Measurements from ENCODE around the gene CHMP5. TPM values are rescaled to one million over a fixed set of nuclear protein-coding genes. Genes with fewer than 3 reads are reported as not detected.

The CHMP5 gene
- total and polyA plus RNA-seq, 10 of the 15 experiments (the other 5 are each of a cell fraction or from before 2014, with no cell fraction given): 40.3 to 179 (median 78.6) TPM

DNA sequence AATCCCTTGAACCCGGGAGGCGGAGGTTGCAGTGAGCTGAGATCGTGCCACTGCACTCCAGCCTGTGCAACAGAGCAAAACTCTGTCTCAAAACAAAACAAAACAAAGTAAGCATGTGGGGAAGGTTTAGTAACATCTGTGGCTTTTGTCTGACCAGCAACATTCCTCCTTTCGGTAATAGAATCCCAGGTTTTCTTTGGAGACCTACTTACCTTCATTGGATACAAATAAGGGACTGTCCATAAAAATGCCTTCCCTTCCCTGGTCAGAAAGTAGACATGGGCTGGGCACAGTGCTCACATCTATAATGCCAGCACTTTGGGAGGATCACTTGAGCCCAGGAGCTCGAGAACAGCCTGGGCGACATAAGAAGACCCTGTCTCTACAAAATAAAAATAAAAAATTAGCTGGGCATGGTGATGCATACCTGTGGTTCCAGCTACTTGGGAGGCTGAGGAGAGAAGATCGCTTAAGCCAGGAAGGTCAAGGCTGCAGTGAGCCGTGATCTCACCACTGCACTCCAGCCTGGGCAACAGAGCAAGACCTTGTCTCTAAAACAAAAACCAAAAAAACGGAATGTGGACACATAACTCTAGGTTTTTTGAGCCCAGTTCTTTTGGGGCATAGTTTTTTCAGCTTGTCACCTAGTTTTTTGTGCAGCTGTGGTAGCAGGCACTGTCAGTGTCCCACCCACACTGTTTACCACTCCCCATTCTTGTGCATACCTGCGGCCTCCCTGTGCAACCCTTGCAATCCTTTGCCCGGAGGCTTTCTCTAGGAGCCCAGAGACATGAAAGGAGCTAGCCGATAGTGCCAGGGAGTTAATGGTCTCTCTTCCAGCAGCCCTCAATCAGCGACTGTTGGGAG is 33.9 kb upstream of the CHMP5 start (continued):
- TF ChIP-seq RUNX3 (IDR thresholded peaks at IDR 0.05; ENCODE audit: low read length) (no peak), ATF7 (IDR thresholded peaks at IDR 0.05; ENCODE audit: low read depth) (no peak), HDAC2 (IDR thresholded peaks at IDR 0.05) (no peak), CHD2 (IDR thresholded peaks at IDR 0.05; ENCODE audit: borderline replicate concordance, low read depth, low read length) (no peak), NFYB (IDR thresholded peaks at IDR 0.05; ENCODE audit: insufficient read depth, low read depth, low read length) (no peak), CREB1 (IDR thresholded peaks at IDR 0.05; ENCODE audit: low read depth) (no peak), ATF3 (IDR thresholded peaks at IDR 0.05; ENCODE audit: borderline replicate concordance, extremely low read depth, low read depth, low read length) (no peak), MXI1 (IDR thresholded peaks at IDR 0.05; ENCODE audit: low read depth, low read length) (no peak), ZNF274 (IDR thresholded peaks at IDR 0.05; ENCODE audit: insufficient read depth, insufficient read length) (no peak), EP300 (IDR thresholded peaks at IDR 0.05; ENCODE audit: borderline replicate concordance in 1 of 2, control insufficient read depth in 1 of 2, low read depth in 2 of 2, low read length in 2 of 2) (no peak), ZSCAN29 (IDR thresholded peaks at IDR 0.05) (no peak), BACH1 (IDR thresholded peaks at IDR 0.05; ENCODE audit: borderline replicate concordance) (no peak), KAT2A (conservative IDR thresholded peaks at IDR 0.05; ENCODE audit: control insufficient read depth, low read depth, low read length) (no peak)
- TF ChIP-seq, protein P1, sequence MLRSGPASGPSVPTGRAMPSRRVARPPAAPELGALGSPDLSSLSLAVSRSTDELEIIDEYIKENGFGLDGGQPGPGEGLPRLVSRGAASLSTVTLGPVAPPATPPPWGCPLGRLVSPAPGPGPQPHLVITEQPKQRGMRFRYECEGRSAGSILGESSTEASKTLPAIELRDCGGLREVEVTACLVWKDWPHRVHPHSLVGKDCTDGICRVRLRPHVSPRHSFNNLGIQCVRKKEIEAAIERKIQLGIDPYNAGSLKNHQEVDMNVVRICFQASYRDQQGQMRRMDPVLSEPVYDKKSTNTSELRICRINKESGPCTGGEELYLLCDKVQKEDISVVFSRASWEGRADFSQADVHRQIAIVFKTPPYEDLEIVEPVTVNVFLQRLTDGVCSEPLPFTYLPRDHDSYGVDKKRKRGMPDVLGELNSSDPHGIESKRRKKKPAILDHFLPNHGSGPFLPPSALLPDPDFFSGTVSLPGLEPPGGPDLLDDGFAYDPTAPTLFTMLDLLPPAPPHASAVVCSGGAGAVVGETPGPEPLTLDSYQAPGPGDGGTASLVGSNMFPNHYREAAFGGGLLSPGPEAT (IDR thresholded peaks at IDR 0.05; ENCODE audit: low read depth): no peak
